GM18520 (cell line): ENCODE measurements around the gene PTPRT.

Experiments used
- ATAC-seq: cut with Tn5 transposase; IDR thresholded peaks from one replicate; pipeline ENCODE4 v1.9.1; 2021; ENCODE audit not compliant: unreplicated experiment

The PTPRT gene

GRCh38 chr20:42978184-42978974, 211.3 kb downstream of the PTPRT start:
- no peak for ATAC-seq

GRCh38 chr20:42975974-42976373, 213.7 kb downstream of the PTPRT start:
- no peak for ATAC-seq

DNA sequence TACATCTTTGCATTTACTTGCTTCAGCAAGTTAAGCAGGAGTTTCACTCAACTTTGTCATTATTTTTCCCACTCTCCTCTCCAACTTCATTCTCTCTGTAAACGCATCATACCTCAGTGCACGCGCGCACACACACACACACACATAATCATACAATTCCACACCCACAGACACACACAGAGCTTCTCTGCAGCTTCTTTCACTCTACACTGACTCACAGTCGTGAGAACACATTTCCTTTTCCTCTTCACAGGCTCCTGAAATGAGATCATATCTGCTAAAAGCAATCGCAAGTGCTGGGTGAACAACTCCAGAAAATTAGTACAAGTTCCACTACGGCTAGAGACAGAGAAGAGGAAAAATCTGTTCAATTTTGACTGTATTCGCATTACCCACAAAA, 215.4 kb downstream of the PTPRT start:
- ATAC-seq, result no peak

DNA sequence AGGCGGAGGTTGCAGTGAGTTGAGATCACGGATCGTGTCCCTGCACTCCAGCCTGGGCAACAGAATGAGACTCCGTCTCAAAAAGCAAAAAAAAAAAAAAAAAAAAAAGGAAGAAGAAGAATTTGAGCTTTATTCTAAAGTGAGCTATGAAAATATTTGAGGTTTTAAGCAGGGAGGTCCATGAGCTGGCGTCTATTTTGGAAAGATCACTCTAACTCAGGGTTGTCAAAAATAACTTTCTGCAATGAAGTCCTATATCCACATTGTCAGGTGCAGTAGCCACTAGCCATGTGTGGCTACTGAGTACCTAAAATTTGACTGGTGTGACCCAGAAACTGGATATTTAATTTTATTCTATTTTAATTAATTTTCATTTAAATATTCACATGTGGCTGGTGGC, 217.1 kb downstream of the PTPRT start:
- no peak for ATAC-seq

GRCh38 chr20:42968746-42969145, 221.0 kb downstream of the PTPRT start:
- ATAC-seq, result no peak

DNA sequence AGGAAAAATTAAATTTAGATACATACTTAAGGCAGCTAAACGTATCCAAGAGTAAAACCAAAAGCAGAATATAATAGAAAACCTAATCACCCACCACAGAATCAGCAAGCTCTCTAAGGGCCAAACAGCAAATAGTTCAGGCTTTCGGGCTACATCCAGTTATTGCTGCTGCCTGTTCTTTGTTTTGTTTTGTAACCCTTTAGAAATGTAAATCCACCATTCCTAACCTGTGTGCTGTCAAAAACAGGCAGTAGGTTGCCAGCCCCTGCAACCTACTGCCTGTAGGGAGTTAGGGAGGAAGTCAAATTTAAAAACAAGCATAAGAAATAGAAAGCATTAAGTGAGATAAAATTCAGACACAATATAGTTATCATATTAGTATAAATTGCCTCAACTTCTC, 225.9 kb downstream of the PTPRT start:
- no peak for ATAC-seq

DNA sequence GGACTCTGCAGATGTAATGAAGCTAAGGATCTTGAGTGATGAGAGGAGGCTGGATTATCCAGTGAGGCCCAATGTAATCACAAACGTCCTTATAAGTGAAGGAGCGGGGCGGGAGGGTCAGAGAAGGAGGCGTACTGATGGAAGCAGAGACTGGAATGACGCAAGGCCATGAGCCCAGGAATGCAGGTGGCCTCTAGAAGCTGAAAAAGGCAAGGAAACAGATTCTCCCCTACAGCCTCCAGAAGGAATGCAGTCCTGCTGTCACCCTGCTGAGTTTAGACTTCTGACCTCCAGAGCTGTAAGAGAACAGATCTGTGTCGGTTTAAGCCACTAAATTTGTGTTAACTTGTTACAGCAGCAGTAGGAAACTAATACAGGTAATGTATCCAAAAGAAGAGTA, 227.9 kb downstream of the PTPRT start:
- ATAC-seq, result no peak

DNA sequence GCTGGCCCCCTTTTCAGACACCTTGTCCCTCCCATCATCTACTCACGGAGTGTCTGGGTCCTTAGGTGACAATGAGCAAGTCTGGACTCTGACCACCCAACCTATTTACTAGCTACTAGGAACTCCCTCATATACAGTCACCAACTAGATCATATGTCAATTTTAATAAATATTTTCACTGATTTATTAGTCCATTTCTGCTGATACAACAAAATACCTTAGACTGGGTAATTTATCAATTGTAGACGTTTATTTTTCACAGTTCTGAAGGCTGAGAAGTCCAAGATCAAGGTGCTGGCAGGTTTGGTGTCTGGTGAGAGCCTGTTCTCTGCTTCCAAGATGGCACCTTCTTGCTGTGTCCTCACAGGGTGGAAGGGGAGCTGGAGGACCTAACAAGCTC, 229.7 kb downstream of the PTPRT start:
- ATAC-seq, result no peak

DNA sequence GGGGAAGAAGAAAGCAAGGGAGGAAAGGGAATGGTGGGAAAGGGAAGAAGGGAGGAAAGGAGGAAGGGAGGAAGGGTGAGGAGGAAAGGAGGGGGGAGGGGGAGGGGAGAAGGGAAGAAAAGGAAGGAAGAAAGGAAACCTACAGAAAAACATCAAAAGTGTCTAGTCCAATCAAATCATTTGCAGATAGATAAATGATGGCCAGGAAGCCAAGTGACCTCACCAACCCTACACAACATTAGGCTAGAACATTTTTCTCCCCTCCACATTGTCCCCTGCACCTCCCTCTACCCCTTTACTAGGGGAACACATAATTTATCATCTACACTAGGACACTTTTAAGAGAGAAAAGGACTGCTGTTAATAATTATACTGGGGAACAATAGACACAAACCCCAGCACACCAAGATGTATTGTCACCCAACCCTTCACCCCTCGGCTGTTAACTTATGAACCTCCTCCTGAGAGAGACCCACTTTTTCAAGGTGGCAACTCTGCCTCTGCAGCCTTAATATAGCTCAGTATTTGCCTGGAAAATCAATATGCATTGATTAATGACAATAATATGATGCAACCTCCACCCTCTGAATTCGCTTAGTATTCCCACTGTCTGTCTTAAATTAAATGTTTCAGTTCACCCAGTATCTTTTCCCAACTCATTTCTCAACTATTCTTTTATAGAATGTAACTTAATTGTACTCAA, 231.2 kb downstream of the PTPRT start:
- no peak for ATAC-seq

DNA sequence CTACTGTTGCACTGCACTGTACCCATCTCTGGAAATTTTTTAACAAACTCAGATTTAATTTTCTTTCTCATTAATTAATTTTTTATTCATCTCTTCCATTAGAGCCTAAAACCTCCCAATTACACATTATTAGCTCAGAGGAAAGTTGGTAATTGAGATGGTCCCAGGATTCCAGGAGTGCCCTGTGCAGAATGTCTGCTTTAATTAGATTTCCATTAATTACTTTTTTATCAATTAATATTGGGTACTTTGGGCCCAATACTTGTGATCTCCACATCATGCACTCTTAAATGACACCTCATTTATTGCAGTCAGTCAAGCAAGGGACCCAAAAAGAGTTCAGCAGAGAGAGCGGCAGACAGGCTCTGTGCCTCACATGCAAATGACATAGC, 232.0 kb downstream of the PTPRT start:
- ATAC-seq, result no peak

- ATAC-seq, result no peak
Measured at GRCh38 chr20:42957018-42957703, 232.5 kb downstream of the PTPRT start.

GRCh38 chr20:42955713-42956112, 234.0 kb downstream of the PTPRT start:
- ATAC-seq, result no peak

DNA sequence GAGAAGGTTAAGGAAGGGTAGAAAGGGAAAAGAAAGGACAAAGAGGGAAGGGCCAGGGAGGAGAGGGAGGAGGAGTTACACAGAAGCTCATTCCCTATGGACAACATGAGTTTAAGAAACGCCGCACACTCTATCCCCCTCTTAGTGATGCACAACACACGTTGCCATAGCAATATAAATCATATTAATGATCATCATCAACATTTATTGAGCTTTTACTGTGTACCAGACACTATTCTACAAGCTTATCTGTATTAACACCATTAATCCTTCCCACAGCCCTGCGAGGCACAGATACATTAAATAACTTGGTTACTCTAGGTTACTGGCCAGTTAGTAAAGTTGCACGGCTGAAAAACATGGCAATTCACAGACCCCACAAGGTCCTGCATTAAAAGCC, 234.8 kb downstream of the PTPRT start:
- no peak for ATAC-seq

- no peak for ATAC-seq
Measured at GRCh38 chr20:42949950-42950349, 239.8 kb downstream of the PTPRT start.

DNA sequence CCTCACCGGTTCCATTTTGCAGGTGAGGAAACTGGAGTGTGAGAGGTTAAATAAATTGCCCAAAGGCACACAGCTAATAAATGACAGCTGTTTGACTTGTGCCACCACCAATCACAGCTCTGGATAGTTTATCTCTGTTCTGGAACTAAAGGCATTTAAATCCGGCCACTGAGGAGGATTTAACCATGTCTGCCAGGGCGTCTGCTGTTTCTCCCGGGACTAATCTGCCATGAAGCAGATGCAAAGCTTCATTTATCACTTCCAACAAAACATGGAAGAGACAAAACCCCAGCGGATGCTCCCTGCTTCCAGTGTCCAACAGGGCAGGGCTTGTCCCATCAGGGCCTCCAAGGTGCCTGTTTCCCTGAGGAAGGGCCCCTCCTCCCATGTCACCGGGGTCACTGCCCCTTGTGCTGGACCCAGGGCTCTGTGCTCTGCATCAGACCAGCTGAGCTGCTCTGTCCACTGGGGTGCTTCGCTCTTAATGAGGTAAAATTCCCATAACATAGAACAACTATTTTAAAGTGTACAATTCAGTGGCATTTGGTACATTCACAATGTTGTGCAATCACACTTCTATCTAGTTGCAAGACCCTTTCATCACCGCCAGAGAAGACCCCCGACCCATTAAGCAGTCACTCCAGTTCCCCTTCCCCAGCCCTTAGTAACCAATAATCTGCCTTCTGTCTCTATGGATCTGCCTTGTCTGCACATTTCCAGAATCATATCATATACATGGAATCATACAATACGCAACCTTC, 244.3 kb downstream of the PTPRT start:
- no peak for ATAC-seq

- no peak for ATAC-seq
Measured at GRCh38 chr20:42941629-42942028, 248.1 kb downstream of the PTPRT start.

- ATAC-seq, result no peak
Measured at GRCh38 chr20:42938441-42939205, 251.1 kb downstream of the PTPRT start.

GRCh38 chr20:42936482-42936881, 253.2 kb downstream of the PTPRT start:
- ATAC-seq, result no peak

GRCh38 chr20:42924215-42924614, 265.5 kb downstream of the PTPRT start:
- no peak for ATAC-seq

GRCh38 chr20:42923348-42923918, 266.3 kb downstream of the PTPRT start:
- no peak for ATAC-seq
